K562 treated with DMSO at 1 percent for 48 hours (cell line): ENCODE measurements around the gene CPED1. TPM values are rescaled to one million over a fixed set of nuclear protein-coding genes. Genes with fewer than 3 reads are reported as not detected.

Experiments used
- total RNA-seq: library from RNA; unstranded; fragments of 300-600 nt; gene quantifications from 2 replicates; pipeline ENCODE4 v1.2.3, GENCODE V29; 2022; ENCODE audit warnings: low replicate concordance; ENCODE audit errors: extremely low read depth

Gene CPED1
- not detected in 2 replicates for total RNA-seq

DNA sequence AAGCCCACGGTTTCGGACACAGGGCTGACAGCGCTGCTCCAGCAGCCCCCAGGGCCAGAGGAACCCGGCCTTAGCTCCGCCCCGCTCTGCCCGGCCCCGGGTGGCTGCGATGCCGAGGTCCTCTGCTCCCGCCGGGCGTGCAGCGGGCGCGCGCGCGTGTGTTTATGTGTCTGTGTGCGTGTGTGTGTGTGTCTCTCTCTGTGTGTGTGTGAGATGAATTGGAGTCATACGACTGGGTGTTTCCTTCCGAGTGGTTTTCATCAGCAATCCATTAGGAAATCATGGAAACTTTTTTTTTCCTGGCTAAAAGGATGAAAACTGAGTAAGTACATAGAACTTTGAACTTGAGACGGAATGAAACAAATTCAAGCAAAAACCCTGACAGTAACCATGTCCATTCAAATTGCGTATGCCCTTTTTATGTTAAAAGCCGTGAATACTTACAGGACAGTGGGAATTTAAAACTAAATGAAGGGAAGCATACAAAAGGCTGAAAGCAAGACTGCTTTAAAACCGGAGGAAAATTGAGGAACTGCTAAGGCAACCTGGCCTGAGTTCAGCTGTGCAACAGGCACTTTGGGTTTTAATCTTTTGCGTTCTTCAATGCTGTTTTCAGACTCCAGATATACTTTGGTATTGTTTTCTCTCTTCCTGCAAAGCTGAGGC lies at the start of gene CPED1:
Gene CPED1 (plus strand): TSS at position 121 of the 666 bp plus-strand sequence. CDS start 911 bp downstream, outside the sequence.

DNA sequence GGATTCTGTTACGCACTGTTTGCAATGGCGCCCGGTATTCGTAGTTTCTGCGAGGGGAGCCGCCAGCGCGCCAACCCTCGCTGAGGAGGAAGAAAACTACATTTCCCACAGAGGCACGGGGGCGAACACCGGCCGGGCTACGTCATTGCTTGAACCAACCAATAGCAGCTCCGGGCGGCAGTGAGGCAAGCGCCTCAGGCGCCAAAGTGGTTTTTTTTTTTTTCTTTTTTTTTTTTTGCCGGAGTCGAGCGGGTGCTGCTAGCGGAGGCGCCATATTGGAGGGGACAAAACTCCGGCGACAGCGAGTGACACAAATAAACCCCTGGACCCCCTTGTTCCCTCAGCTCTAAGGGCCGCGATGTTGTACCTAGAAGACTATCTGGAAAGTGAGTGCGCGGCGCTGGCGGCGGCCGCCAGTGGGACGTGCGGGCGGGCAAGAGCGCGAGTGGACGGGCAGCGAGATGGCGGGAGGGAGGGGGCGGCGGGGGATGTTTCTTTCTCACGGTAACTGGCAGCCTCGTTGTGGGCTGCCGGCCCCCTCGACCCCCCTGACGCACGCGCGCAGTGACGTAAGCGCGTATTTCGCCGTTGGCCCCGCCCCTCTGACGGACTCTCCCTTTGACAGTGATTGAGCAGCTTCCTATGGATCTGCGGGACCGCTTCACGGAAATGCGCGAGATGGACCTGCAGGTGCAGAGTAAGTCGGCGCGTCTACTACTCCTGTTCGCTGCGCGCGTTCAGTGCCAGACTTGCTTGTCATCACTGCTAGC lies 37.8 kb upstream of the CPED1 start, which contains the start of gene ING3:
Gene ING3 (plus strand): TSS at position 239 of the 770 bp plus-strand sequence. CDS start 120 bp downstream, at position 359.

DNA sequence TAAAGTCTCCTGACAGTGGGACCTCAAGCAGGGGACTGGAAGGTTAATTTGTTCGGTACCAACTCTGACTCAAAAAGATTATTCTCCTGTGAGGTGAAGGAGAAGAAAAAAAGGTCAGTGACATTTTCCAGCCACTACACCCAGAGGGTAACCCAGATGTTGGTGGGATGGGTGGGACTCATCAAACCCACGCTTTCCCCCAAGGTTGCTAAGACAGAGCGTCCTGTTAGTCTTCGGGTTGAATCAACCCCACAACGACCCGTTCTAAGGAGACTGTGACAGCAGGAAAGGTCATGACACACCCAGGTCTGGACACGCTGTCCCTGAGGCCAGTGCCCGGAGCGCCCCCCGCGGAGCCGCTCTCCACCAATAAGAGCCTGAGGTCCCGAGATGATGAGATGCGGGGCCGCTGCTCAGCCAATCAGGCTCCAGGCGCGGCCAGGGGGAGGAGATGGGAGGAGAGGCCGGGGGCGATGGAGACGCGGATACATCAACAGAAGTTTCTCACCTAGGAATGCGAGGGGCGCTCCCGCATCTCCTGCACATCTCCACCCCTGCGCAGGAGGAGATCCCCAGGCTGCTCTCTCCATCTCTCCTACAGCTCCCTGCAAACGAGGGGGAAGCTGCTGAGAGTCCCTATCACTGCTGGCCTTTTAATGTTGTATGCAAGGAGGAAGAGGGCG lies 340.1 kb downstream of the CPED1 start, which contains the start of gene WNT16:
Gene WNT16 (plus strand): TSS at position 493 of the 683 bp plus-strand sequence. CDS start 293 bp downstream, outside the sequence.

Other genes with a start within 250 kb of the CPED1 start
- gene TSPAN12, start 130.6 kb upstream of the CPED1 start, total RNA-seq = not detected in 2 replicates
- not detected in 2 replicates for gene ING3, start 37.9 kb upstream of the CPED1 start, total RNA-seq